ENCODE results near the gene IL23A. TPM values are rescaled to one million over a fixed set of nuclear protein-coding genes. Genes with fewer than 3 reads are reported as not detected.
A peak's percentile ranks its signal among the peaks of the same experiment; 100 is the strongest.

The IL23A gene
- total RNA-seq, 4 donors from 2014 or later = not detected

- H3K27ac ChIP-seq = no peak overlapping the region
- H3K4me3 ChIP-seq = no peak overlapping the region
- WGBS, 2 donors = 89 to 96% methylated on average over 8 of the region's 8 CpGs
- H3K36me3 ChIP-seq = peaks cover 0 to 64% (median 7%) of the 10 kb centered on the region in 3 donors
- no peaks in the 10 kb centered on the region for H3K9me3 ChIP-seq
- peaks cover 0 to 19% (median 12%) of the 10 kb centered on the region in 4 donors for H3K4me1 ChIP-seq
- DNase-seq (ENCODE audit: low spot score in 2 of 2) = no peak
- H3K27me3 ChIP-seq = no peaks in the 10 kb centered on the region
- TF ChIP-seq EP300 (IDR thresholded peaks at IDR 0.05) (no peak), CTCF (IDR thresholded peaks at IDR 0.05) (no peak), POLR2A (IDR thresholded peaks at IDR 0.05) (no peak)
Measured at GRCh38 chr12:56304872-56305590, 33.7 kb upstream of the IL23A start.

GRCh38 chr12:56307221-56307965, 31.3 kb upstream of the IL23A start:
- no peaks in the 10 kb centered on the region for H3K27me3 ChIP-seq
- WGBS, 2 donors = 92 to 97% methylated on average over 7 of the region's 7 CpGs
- peaks cover 0 to 88% (median 7%) of the 10 kb centered on the region in 3 donors for H3K36me3 ChIP-seq
- no peak overlapping the region for H3K27ac ChIP-seq
- TF ChIP-seq POLR2A (IDR thresholded peaks at IDR 0.05) = no peak
- no peaks in the 10 kb centered on the region for H3K9me3 ChIP-seq
- no peak for DNase-seq (ENCODE audit: low spot score in 2 of 2)
- H3K4me1 ChIP-seq = no peaks in the 10 kb centered on the region
- H3K4me3 ChIP-seq = no peak overlapping the region

- TF ChIP-seq POLR2A (IDR thresholded peaks at IDR 0.05) (no peak), CTCF (IDR thresholded peaks at IDR 0.05) (no peak), EP300 (IDR thresholded peaks at IDR 0.05) (no peak)
- Histone ChIP-seq H3K36me3 (peaks cover 0 to 96% (median 7%) of the 10 kb centered on the region in 3 donors), H3K27me3 (no peaks in the 10 kb centered on the region), H3K27ac (no peak overlapping the region), H3K9me3 (no peaks in the 10 kb centered on the region), H3K4me3 (no peak overlapping the region), H3K4me1 (no peaks in the 10 kb centered on the region)
- 86 to 94% methylated on average over 3 of the region's 3 CpGs for WGBS, 2 donors
- DNase-seq (ENCODE audit: low spot score in 2 of 2) = no peak
Measured at GRCh38 chr12:56308714-56309113, 30.0 kb upstream of the IL23A start.

- TF ChIP-seq EP300 (IDR thresholded peaks at IDR 0.05) (no peak), POLR2A (IDR thresholded peaks at IDR 0.05) (no peak), CTCF (IDR thresholded peaks at IDR 0.05) (no peak)
- H3K36me3 ChIP-seq = peaks cover 0 to 79% (median 7%) of the 10 kb centered on the region in 3 donors
- 90 to 93% methylated on average over 12 of the region's 12 CpGs for WGBS, 2 donors
Measured at GRCh38 chr12:56311003-56311402, 27.7 kb upstream of the IL23A start.

GRCh38 chr12:56315249-56315621, 23.4 kb upstream of the IL23A start:
- TF ChIP-seq EP300 (IDR thresholded peaks at IDR 0.05) (no peak), POLR2A (IDR thresholded peaks at IDR 0.05) (no peak)
- H3K9me3 ChIP-seq = no peaks in the 10 kb centered on the region
- H3K27ac ChIP-seq = peak overlapping the region; percentile 90 to 94 (median 92)
- H3K4me3 ChIP-seq = peak overlapping the region; percentile 59 to 89 (median 80)
- no peak for DNase-seq (ENCODE audit: low spot score in 2 of 2)
- no peaks in the 10 kb centered on the region for H3K27me3 ChIP-seq
- H3K4me1 ChIP-seq = peaks cover 0 to 21% (median 12%) of the 10 kb centered on the region in 4 donors
- H3K36me3 ChIP-seq = peaks cover 0 to 70% (median 0%) of the 10 kb centered on the region in 3 donors
- WGBS, 2 donors = 3 to 4% methylated on average over 11 of the region's 11 CpGs

More at GRCh38 chr12:56311003-56311402, 27.7 kb upstream of the IL23A start:
- H3K4me1 ChIP-seq = peaks cover 0 to 15% (median 11%) of the 10 kb centered on the region in 4 donors
- H3K4me3 ChIP-seq = no peak overlapping the region
- DNase-seq (ENCODE audit: low spot score in 2 of 2) = no peak
- no peak overlapping the region for H3K27ac ChIP-seq
- no peaks in the 10 kb centered on the region for H3K9me3 ChIP-seq
- no peaks in the 10 kb centered on the region for H3K27me3 ChIP-seq

Measured in tibial nerve (tissue), 4 donors.